Colonic mucosa (tissue), 4 donors: ENCODE measurements around the gene PGK2. TPM values are rescaled to one million over a fixed set of nuclear protein-coding genes. Genes with fewer than 3 reads are reported as not detected.

Source experiments
- DNase-seq: peaks from one replicate; pipeline ENCODE4 v3.0.0-alpha.2; 2020
- H3K27ac ChIP-seq: fragments of 200-600 bp; one replicate; pipeline ENCODE4 v1.8.0; 2021
- H3K27me3 ChIP-seq: fragments of 200-600 bp; one replicate; pipeline ENCODE4 v1.8.0; 2021
- H3K36me3 ChIP-seq: fragments of 200-600 bp; one replicate; pipeline ENCODE4 v1.8.0; 2021
- H3K4me1 ChIP-seq: fragments of 200-600 bp; one replicate; pipeline ENCODE4 v1.8.0; 2021; ENCODE audit warnings: mild to moderate bottlenecking
- H3K4me3 ChIP-seq: fragments of 200-600 bp; one replicate; pipeline ENCODE4 v1.8.0; 2021
- H3K9ac ChIP-seq, 2 donors: one replicate each; pipeline ENCODE4 v1.7.0; 2013; ENCODE audit warnings: control low read depth in 2 of 2, low read depth in 2 of 2, low read length in 2 of 2
- H3K9me3 ChIP-seq: fragments of 200-600 bp; one replicate; pipeline ENCODE4 v1.8.0; 2021
- intact Hi-C: fragments of 100-400 bp; cut with DNase I; formaldehyde crosslinking; loops from one replicate; pipeline ENCODE4 v1.14.1; 2022
- total RNA-seq, 2 donors: library from RNA; stranded (reverse); fragmentation: NEBNext Ultra II Directional in 1 of 2; extraction: Animal tissue kit (Norgen Biotek cat#: 25700) in 1 of 2; gene quantifications; one replicate each; pipeline ENCODE4 v1.2.1, GENCODE V29; 2021
- TF ChIP-seq, protein P1 (sequence below): fragments of 200-600 bp; IDR thresholded peaks from one replicate; pipeline ENCODE4 v1.8.0; 2022; ENCODE audit warnings: antibody characterized with exemption, mild to moderate bottlenecking
- donor health status: healthy.
- donor health status: DM: no; HTN: no; CAD: no.
- donor health status: DM: no; HTN: no; CAD: no.

PGK2 gene
- total RNA-seq, 2 donors from 2014 or later, result not detected

DNA sequence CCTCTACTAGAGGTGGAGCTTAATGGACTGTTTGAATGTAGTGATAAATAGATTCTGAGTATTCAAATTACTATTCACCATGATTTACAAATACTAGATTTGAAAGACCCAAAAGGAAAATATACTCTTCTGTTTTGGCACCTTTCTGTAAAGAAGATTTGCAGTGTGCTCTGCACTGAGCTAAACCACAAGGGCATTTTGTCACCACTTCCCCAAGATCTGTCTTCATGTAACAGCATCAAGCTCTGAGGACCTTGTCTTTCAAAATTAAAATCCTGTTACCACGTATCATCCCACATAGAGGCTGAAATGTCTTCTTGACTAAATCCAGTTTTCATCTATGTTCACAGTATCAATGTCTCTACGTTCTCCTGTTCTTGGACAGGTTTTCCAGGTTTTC, 3.3 kb upstream of the PGK2 start:
- Histone ChIP-seq H3K9me3 (no peaks in the 10 kb centered on the region), H3K36me3 (no peaks in the 10 kb centered on the region), H3K27ac (no peak overlapping the region), H3K4me1 (no peaks in the 10 kb centered on the region), H3K9ac (no peak overlapping the region), H3K27me3 (no peaks in the 10 kb centered on the region), H3K4me3 (no peak overlapping the region)
- TF ChIP-seq, protein P1, sequence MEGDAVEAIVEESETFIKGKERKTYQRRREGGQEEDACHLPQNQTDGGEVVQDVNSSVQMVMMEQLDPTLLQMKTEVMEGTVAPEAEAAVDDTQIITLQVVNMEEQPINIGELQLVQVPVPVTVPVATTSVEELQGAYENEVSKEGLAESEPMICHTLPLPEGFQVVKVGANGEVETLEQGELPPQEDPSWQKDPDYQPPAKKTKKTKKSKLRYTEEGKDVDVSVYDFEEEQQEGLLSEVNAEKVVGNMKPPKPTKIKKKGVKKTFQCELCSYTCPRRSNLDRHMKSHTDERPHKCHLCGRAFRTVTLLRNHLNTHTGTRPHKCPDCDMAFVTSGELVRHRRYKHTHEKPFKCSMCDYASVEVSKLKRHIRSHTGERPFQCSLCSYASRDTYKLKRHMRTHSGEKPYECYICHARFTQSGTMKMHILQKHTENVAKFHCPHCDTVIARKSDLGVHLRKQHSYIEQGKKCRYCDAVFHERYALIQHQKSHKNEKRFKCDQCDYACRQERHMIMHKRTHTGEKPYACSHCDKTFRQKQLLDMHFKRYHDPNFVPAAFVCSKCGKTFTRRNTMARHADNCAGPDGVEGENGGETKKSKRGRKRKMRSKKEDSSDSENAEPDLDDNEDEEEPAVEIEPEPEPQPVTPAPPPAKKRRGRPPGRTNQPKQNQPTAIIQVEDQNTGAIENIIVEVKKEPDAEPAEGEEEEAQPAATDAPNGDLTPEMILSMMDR, result no peak
- intact Hi-C loops, result no loop called here
- DNase-seq, result no peak

DNA sequence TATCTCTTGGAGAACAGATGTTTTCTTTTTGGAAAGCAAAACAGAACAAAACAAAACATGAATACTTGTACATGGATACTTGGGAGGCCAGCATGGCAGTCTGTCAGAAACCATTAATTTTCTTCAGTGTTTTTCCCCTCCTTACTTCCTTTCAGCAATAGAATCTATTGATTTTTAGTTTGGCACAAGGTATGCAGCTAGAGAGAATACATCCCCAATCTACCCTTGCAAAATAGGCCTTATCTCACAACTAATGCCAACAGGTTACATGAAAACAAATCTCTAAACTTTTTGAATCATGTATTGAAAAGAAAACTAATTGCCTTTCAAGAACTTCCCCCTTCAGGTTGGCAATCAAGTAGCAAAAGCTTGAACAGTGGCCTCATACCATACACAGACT, 2.8 kb downstream of the PGK2 start:
- Histone ChIP-seq H3K4me1 (no peaks in the 10 kb centered on the region), H3K4me3 (no peak overlapping the region), H3K36me3 (no peaks in the 10 kb centered on the region), H3K9me3 (no peaks in the 10 kb centered on the region), H3K9ac (no peak overlapping the region), H3K27me3 (no peaks in the 10 kb centered on the region), H3K27ac (no peak overlapping the region)
- TF ChIP-seq, protein P1, result no peak
- DNase-seq, result no peak
- intact Hi-C loops, result no loop called here

DNA sequence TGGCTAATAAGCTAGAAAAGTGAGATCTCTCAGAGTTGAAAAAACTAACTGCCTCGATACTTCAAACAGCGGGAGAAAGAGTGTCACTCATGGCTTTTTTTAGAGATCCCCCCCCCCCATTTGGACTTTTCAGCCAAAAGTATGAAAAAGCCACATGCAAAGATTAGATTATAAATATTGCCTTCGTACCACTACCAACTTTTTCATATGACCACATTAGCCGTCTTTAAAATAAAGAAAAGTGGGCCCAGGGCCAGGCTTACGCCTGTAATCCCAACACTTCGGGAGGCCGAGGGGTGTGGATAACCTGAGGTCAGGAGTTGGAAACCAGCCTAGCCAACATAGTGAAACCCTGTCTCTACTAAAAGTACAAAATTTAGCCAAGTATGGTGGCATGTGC, 4.4 kb downstream of the PGK2 start:
- intact Hi-C loops, result no loop called here

DNA sequence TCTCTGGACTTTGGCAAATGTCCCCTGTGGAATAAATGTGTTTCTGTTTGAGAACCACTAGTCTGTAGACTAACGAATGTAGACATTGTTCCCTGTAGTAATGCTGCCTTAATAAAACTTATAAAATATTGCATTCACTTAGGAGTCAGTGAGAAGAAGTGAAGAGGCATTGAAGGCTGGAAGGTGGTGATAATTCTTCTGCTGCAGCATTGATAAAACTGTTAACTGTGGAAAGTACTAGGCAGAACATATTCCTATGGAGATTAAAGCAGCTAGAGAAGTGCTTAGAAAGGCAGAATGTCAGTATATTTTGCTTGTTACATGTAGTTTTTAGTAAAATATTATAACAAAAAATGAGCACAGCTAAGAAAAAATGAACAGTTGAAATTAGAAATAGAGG, 4.8 kb downstream of the PGK2 start:
- Histone ChIP-seq H3K36me3 (no peaks in the 10 kb centered on the region), H3K27me3 (no peaks in the 10 kb centered on the region), H3K4me3 (no peak overlapping the region), H3K9ac (no peak overlapping the region), H3K9me3 (no peaks in the 10 kb centered on the region), H3K27ac (no peak overlapping the region), H3K4me1 (no peaks in the 10 kb centered on the region)
- TF ChIP-seq, protein P1, result no peak
- intact Hi-C loops, result no loop called here
- DNase-seq, result no peak

More for the DNA sequence above, 4.4 kb downstream of the PGK2 start:
- TF ChIP-seq, protein P1, result no peak
- Histone ChIP-seq H3K9ac (no peak overlapping the region), H3K9me3 (no peaks in the 10 kb centered on the region), H3K4me3 (no peak overlapping the region), H3K27ac (no peak overlapping the region), H3K36me3 (no peaks in the 10 kb centered on the region), H3K4me1 (no peaks in the 10 kb centered on the region), H3K27me3 (no peaks in the 10 kb centered on the region)
- DNase-seq, result no peak

DNA sequence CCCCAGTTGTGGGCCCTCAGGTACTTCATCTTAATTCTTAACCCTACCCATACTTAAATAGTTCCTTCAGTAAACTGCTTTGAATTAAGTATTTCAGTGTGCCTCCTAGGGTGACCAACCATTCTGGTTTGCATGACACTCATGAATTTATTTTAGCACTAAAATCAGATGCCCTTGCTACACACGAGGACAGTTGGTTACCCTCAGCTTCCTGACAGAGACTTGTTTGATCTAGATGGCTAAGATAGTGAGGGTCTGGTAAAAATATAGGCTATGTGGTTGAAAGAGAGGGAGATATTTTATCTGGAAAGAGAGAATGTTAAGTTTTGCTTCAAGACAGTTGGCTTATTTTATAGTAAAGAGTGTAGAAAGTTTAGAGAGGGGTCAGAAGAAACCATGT, 10.6 kb downstream of the PGK2 start:
- intact Hi-C loops, result no loop called here
- H3K27me3 ChIP-seq, result no peaks in the 10 kb centered on the region

More for the DNA sequence above, 10.6 kb downstream of the PGK2 start:
- Histone ChIP-seq H3K9me3 (no peaks in the 10 kb centered on the region), H3K4me1 (no peaks in the 10 kb centered on the region), H3K4me3 (no peak overlapping the region), H3K9ac (no peak overlapping the region), H3K36me3 (no peaks in the 10 kb centered on the region), H3K27ac (no peak overlapping the region)
- DNase-seq, result no peak
- TF ChIP-seq, protein P1, result no peak
